G401.6 (cell line): ENCODE data around the gene CDC16.

Experiments
- FAIRE-seq: peaks from 2 replicates; lab custom pipeline; 2012; peaks lifted over from hg19 to GRCh38; lab: Jason Lieb, UNC

CDC16 gene

DNA sequence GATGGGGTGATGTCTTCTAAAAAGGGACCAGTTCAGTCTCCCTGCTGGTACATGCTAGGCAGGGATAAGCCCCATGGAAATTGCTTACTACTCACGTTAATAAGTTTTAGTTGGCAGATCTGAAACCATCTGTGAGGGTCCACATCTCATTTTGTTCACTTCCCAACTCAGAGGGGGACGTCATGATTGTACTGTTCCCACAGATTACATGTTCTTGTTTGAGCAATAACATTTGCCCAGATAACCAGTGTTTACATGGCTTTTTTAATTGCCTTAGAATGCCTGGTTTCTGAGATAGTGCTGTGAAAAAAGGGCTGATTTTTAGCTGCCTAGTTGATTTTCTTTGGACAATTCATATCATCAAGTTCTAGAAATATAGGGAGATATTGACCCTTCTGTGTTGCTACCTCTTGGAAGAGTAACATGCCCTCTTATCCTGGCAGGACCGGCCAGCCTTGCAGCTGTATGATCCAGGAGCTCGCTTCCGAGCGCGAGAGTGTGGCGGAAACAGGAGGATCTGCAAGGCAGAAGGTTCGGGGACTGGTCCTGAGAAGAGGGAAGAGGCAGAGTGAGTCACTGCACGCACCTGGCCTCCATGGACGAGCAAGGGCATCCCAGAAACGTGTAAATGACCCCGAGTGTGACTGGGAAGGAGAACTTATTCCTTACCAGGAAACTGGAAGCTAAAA is 69.8 kb downstream of the CDC16 start:
- FAIRE-seq: no peak

DNA sequence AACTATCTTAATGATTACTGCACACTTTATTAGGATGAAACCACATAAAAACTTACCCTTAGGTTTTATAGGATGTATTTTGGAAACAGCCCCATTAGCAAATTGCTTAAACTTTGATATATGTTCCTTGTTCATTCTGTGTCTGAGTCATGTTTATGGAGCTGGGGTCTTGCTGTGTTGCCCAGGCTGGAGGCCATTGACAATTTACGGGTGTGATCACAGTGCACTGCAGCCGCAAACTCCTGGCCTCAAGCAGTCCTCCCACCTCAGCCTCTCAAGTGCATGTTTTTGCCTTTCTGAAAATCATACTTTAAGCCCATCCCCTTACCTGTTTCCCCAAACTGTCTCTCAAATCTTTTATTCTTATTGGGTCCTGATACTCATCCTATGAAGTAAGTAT is 74.4 kb downstream of the CDC16 start:
- no peak for FAIRE-seq

DNA sequence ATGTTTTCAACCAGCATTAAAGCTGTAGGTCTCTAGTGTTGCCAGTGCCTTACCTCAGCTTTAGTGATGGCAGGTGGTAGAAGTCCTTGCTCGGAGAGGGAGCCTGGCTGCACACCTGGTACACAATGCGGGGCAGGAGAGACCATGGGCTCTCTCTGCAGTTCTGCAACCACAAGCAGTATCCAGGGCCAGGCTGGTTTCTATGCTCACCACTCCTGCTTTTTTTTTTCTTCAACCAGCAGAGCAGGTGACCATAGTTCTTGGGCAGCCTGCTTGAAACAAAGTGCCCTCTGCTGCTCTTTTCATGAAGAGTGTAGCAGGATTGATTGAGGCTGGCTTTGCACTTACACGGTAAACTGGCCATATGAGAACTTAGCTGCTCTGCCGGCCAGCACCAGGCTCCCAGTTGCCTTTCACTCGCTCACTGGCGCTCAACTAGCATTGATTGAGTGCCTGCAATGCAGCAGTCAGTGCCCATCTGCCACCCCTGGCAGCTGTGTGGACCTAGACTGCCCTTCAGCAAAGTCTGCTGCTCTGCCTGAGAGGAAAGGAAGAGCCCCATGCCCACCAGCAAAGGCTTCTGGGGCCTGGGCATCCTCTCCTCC is 75.2 kb downstream of the CDC16 start:
- FAIRE-seq: no peak

DNA sequence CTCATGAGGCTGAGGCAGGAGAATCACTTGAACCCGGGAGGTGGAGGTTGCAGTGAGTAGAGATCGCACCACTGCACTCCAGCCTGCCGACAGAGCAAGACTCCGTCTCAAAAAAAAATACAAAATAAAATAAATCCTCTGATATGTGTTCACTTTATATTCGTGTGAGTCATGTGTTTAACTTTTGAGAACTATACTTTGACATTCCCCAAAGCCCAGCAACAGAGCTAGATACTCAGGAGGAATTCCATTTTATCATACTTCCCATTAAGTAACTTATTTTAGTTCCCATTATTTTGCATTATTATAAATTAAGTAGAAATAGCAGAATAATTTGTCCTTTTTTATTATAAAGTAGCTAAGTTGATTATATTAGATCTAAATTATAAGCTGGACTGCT is 76.3 kb downstream of the CDC16 start:
- FAIRE-seq: peak; percentile 66

- no peak for FAIRE-seq
These were observed 76.7 kb downstream of the CDC16 start for GRCh38 chr13:114311387-114311786.

- peak; percentile 77 for FAIRE-seq
These were observed 77.2 kb downstream of the CDC16 start for GRCh38 chr13:114311908-114312307.

GRCh38 chr13:114313061-114313860 is 78.6 kb downstream of the CDC16 start:
- no peak for FAIRE-seq

DNA sequence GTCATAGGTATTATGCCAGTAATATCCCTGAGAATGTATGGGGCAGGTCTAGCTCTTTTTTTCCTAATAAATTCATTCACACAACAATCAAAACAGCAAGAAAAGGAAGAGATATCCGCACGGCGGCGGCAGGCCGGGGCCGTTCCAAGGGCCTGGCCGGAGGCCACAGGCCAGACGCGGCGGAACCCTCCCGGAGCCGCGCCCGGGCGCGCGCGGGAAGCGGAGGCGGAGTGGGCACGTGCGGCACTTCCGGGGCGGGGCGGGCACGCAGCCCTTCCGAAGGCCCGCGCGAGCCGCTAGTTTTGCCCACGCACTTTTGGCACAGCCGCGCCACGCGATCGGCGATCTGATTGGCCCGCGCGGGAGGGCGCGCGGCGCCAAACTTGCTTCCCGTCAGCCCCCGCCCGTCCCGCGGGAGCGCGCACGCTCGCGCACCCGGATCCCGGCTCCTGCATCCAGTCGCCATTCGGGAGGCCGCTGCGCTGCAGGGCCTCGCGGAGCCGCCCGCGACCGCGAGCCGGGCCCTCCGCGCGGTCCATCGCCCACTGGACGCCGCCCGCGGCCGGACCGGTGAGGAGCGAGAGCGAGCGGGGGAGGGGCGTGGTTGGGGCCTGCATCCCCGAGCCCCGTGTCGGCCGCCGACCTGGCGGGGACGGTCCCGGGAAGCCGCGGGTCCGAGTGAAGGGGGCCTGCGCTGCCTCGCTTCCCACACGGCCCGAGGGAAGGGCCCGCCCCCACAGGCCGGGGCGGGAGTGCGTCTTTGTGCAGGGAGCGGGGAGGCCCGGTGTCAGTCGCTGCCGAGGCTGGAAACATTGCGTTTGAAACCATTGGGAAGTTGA is 79.6 kb downstream of the CDC16 start, which contains the start of gene CHAMP1:
TSS of gene CHAMP1 (plus strand) at position 430 of the 839 bp plus-strand sequence. CDS start 9,340 bp downstream, outside the sequence.
- FAIRE-seq: no peak

- no peak for FAIRE-seq
These were observed 80.5 kb downstream of the CDC16 start for GRCh38 chr13:114315074-114315785.

DNA sequence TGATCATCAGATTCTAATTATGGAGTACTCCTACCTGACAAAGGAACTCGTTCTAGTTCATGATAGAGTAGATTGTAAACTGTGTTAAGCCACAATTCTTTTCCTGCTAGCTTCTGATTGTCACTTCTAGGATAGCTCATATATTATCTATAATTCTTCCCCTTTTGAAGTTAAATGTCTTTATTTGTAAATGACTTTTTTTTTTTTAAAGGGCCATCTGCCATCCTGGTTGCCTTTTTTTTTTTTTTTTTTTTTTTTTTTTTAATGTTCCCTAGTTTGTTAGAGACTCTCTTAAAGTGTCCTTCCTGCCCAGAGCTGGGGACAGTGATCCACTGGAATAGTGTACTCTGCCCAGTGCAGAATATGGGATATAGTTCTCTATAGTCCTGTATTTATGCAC is 83.9 kb downstream of the CDC16 start:
- FAIRE-seq: no peak

GRCh38 chr13:114319441-114319913 is 84.8 kb downstream of the CDC16 start:
- no peak for FAIRE-seq

- no peak for FAIRE-seq
These were observed 85.4 kb downstream of the CDC16 start for GRCh38 chr13:114320065-114320464.

DNA sequence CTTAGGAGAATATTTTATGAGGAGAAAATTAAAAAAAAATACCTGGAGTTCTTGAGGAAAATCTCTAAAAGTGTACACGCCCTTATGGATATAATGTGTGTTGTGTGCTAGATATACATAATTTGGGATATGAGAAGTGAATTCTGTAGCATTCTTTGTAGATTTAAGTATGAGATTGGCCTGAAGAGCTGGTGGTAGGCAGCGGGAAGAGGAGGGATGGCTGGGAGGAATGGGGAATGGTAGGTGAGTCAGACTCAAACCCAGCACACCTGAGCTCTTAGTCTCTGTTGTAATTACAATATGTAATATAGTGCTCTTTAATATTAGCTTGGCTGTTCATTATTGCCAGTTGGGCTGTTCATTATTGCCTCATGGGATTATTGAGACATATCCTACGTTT is 86.6 kb downstream of the CDC16 start:
- no peak for FAIRE-seq
